K562 (cell line): ENCODE measurements around the gene DCAF12. TPM values are rescaled to one million over a fixed set of nuclear protein-coding genes. Genes with fewer than 3 reads are reported as not detected.

Source experiments
- E2F3 ChIP-seq: fragments of 250-450 bp; sonication (Bioruptor Pico); IDR thresholded peaks from 2 replicates; pipeline ENCODE4 v1.4.0; 2020; ENCODE audit warnings: mild to moderate bottlenecking
- HCFC1 ChIP-seq: IDR thresholded peaks from 2 replicates; pipeline ENCODE4 v1.6.1; 2012; ENCODE audit warnings: low read depth, low read length, improper control_type of control experiment
- HMGN3 ChIP-seq: IDR thresholded peaks from 2 replicates; pipeline ENCODE4 v1.6.1; 2011; ENCODE audit warnings: borderline replicate concordance, low read depth, mild to moderate bottlenecking, mixed read lengths, low read length; ENCODE audit not compliant: insufficient read length; ENCODE audit errors: extremely low read depth
- KAT7 ChIP-seq: sonication (generic); formaldehyde crosslinking; IDR thresholded peaks from 2 replicates; pipeline ENCODE4 v1.8.0; 2022; ENCODE audit warnings: missing genetic modification reagents, mild to moderate bottlenecking, borderline replicate concordance
- LEF1 ChIP-seq: fragments of 450-650 bp; IDR thresholded peaks from 2 replicates; pipeline ENCODE4 v1.6.1; 2016; ENCODE audit warnings: mild to moderate bottlenecking
- MXI1 ChIP-seq: IDR thresholded peaks from 2 replicates; pipeline ENCODE4 v1.6.1; 2011; ENCODE audit warnings: low read depth, mild to moderate bottlenecking, improper control_type of control experiment, low read length
- NRF1 ChIP-seq, 2 experiments: fragments of 450-650 bp; IDR thresholded peaks in 1 of 2; conservative IDR thresholded peaks in 1 of 2; 2 replicates each; pipeline ENCODE4 v1.6.1; 2014; ENCODE audit warnings: mild to moderate bottlenecking in 2 of 2
- PHB2 ChIP-seq: fragments of 450-650 bp; IDR thresholded peaks from 2 replicates; pipeline ENCODE4 v1.6.1; 2017; ENCODE audit warnings: low read depth
- RCOR1 ChIP-seq, 2 experiments: IDR thresholded peaks; 2 replicates each; pipeline ENCODE4 v1.6.1; 2012; ENCODE audit warnings: low read depth in 2 of 2, low read length in 2 of 2, borderline replicate concordance in 1 of 2, improper control_type of control experiment in 1 of 2
- SUPT5H ChIP-seq: fragments of 450-650 bp; IDR thresholded peaks from 2 replicates; pipeline ENCODE4 v1.6.1; 2016
- ZNF324 ChIP-seq: fragments of 250-450 bp; sonication (Bioruptor Pico); IDR thresholded peaks from 2 replicates; pipeline ENCODE4 v1.4.0; 2020; ENCODE audit warnings: mild to moderate bottlenecking
- ZNF511 ChIP-seq: sonication (generic); formaldehyde crosslinking; IDR thresholded peaks from 2 replicates; pipeline ENCODE4 v1.8.0; 2022; ENCODE audit warnings: mild to moderate bottlenecking, missing genetic modification reagents
- ZNF609 ChIP-seq: sonication (generic); formaldehyde crosslinking; IDR thresholded peaks from 2 replicates; pipeline ENCODE4 v1.8.1; 2023; ENCODE audit warnings: missing genetic modification reagents, mild to moderate bottlenecking, borderline replicate concordance
- ZNF780A ChIP-seq: fragments of 250-450 bp; sonication (Bioruptor Pico); IDR thresholded peaks from 2 replicates; pipeline ENCODE4 v1.5.0; 2021; ENCODE audit warnings: mild to moderate bottlenecking
- polyA plus RNA-seq, 8 experiments: library from polyadenylated mRNA; depleted of rRNA in 4 of 8; stranded (reverse) in 5 of 8; unstranded in 3 of 8; fragments of >200 nt; fragmentation: Nextera tagmentation in 2 of 8; fragmentation: Illumina TruSeq in 1 of 8; extraction: Ambion mirVana in 2 of 8; extraction: Trizol in 1 of 8; gene quantifications; 2 replicates each; pipeline versions ENCODE4 v1.2.1 to v1.2.3, GENCODE V29; 2011 to 2014; ENCODE audit warnings: inconsistent platforms in 1 of 8, missing spikeins in 1 of 8
- total RNA-seq, 7 experiments: library from RNA; depleted of rRNA in 6 of 7; stranded (reverse); fragments of >200 nt in 6 of 7; fragmentation: Illumina TruSeq in 2 of 7; extraction: Trizol in 2 of 7; gene quantifications; 2 replicates each; pipeline versions ENCODE4 v1.2.1 to v1.2.3, GENCODE V29; 2011 to 2021; ENCODE audit warnings: low replicate concordance in 1 of 7
- TF ChIP-seq, protein P1 (sequence below): fragments of 250-450 bp; sonication (Bioruptor Pico); IDR thresholded peaks from 2 replicates; pipeline ENCODE4 v1.8.0; 2021; ENCODE audit warnings: borderline replicate concordance, mild to moderate bottlenecking, moderate library complexity; ENCODE audit not compliant: poor library complexity, severe bottlenecking
- TF ChIP-seq, protein P2 (sequence below): sonication (generic); formaldehyde crosslinking; IDR thresholded peaks from 2 replicates; pipeline ENCODE4 v1.5.0; 2020; ENCODE audit warnings: missing genetic modification reagents
- TF ChIP-seq, protein P3 (sequence below): fragments of 200-800 bp; sonication (Bioruptor generic); IDR thresholded peaks from 2 replicates; pipeline ENCODE4 v1.6.1; 2017; ENCODE audit warnings: missing genetic modification characterization, missing compliant biosample characterization

Gene DCAF12
- total and polyA plus RNA-seq, 9 of the 15 experiments (the other 6 are each of a cell fraction or from before 2014, with no cell fraction given), result 10.9 to 59.6 (median 30.8) TPM

DNA sequence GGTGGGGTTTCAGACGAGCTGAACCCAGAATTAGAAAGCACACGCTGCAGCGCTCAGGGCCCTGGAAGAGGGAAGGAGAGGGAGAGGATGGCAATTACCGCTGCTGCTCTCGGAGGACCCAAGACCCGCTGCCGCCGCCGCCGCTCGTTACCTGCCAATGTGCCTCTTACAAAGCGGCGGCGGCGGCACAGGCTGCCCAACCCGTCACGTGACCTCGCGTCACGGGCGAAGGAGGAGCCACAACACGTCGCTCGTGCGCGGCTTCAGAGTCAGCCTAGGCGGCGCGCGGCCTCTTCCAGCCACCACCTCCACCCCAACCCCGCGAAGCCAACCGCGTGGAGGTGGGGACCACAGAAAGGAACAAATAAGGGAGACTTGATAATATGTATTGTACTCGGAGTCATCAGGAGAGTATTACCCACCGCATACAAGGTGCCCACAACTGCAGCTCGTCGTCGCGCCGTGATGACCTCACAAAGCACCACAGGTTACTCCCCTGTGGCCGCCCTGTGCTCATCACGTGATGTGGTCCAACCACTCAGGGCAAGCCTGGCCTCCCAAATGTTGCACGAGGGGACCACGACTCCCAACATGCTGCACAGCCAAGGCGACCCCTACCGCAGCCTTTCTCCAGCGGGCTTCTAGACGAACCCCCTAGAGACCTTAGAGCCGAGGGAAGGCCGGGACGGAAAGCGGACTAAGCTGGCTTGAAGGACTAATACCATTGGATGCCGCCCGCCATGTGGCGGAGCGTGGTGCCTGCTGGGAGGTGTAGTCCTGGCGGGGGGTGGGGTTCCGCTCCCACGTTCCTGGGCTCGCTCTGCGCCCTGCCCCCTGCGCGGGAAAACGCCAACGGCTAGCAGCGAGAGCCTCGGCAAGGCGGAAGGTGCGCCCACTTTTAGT is 77.5 kb downstream of the DCAF12 start, which contains the start of gene UBAP2 (continued):
- TF ChIP-seq ZNF609, result 0 out of 2 replicates have a peak, but pooled peaks have one; percentile 28
- TF ChIP-seq ZNF780A (CRISPR knock-in tag), result no peak
- peak; percentile 68 for TF ChIP-seq ZNF511
- peak; percentile 93 for TF ChIP-seq SUPT5H
- 0 out of 2 replicates have a peak, but pooled peaks have one; percentile 22 for TF ChIP-seq MXI1
- TF ChIP-seq KAT7 (CRISPR knock-in tag), result no peak; the same call in 1 of the 2 replicates
- peak; percentile 88 for TF ChIP-seq HCFC1
- TF ChIP-seq NRF1 (conservative IDR thresholded peaks at IDR 0.05 in 1 of 2, IDR thresholded peaks at IDR 0.05 in 1 of 2), result peak; percentile 87 to 89
- peak; percentile 40; the same call in 1 of the 2 replicates for TF ChIP-seq LEF1
- TF ChIP-seq, protein P1, sequence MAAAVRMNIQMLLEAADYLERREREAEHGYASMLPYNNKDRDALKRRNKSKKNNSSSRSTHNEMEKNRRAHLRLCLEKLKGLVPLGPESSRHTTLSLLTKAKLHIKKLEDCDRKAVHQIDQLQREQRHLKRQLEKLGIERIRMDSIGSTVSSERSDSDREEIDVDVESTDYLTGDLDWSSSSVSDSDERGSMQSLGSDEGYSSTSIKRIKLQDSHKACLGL (CRISPR knock-in tag), result peak; percentile 53
- TF ChIP-seq, protein P2, sequence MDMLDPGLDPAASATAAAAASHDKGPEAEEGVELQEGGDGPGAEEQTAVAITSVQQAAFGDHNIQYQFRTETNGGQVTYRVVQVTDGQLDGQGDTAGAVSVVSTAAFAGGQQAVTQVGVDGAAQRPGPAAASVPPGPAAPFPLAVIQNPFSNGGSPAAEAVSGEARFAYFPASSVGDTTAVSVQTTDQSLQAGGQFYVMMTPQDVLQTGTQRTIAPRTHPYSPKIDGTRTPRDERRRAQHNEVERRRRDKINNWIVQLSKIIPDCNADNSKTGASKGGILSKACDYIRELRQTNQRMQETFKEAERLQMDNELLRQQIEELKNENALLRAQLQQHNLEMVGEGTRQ (CRISPR knock-in tag), result peak; percentile 90
- no peak for TF ChIP-seq PHB2
- TF ChIP-seq, protein P3, sequence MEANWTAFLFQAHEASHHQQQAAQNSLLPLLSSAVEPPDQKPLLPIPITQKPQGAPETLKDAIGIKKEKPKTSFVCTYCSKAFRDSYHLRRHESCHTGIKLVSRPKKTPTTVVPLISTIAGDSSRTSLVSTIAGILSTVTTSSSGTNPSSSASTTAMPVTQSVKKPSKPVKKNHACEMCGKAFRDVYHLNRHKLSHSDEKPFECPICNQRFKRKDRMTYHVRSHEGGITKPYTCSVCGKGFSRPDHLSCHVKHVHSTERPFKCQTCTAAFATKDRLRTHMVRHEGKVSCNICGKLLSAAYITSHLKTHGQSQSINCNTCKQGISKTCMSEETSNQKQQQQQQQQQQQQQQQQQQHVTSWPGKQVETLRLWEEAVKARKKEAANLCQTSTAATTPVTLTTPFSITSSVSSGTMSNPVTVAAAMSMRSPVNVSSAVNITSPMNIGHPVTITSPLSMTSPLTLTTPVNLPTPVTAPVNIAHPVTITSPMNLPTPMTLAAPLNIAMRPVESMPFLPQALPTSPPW, result peak; percentile 54
- no peak for TF ChIP-seq ZNF324 (CRISPR knock-in tag)
- peak; percentile 59 for TF ChIP-seq HMGN3
- TF ChIP-seq RCOR1 (IDR thresholded peaks at IDR 0.05; ENCODE audit: borderline replicate concordance in 1 of 2, low read depth in 2 of 2, low read length in 2 of 2), result 0 out of 4 replicates have a peak, but pooled peaks of 1 of the 2 experiments have one; percentile 2
- peak; percentile 98 for TF ChIP-seq E2F3 (CRISPR knock-in tag)
